Ascending aorta (tissue), 2 donors: ENCODE measurements around the gene RORC. TPM values are rescaled to one million over a fixed set of nuclear protein-coding genes. Genes with fewer than 3 reads are reported as not detected.

Experiments used
- DNase-seq, 2 donors: peaks; one replicate each; pipeline ENCODE4 v3.0.0-alpha.2; 2019; ENCODE audit warnings: low spot score in 2 of 2
- H3K27ac ChIP-seq, 2 donors: fragments of 200-600 bp; sonication (generic); one replicate each; pipeline ENCODE4 v1.5.1; 2016 to 2017; ENCODE audit warnings: mild to moderate bottlenecking in 1 of 2
- H3K27me3 ChIP-seq: fragments of 200-600 bp; sonication (generic); one replicate; pipeline ENCODE4 v1.5.1; 2017
- H3K36me3 ChIP-seq, 2 donors: fragments of 200-600 bp; sonication (generic); one replicate each; pipeline ENCODE4 v1.5.1; 2016
- H3K4me1 ChIP-seq, 2 donors: fragments of 200-600 bp; sonication (generic); one replicate each; pipeline ENCODE4 v1.5.1; 2016 to 2017; ENCODE audit warnings: mild to moderate bottlenecking in 1 of 2
- H3K4me3 ChIP-seq, 2 donors: fragments of 200-600 bp; sonication (generic); one replicate each; pipeline ENCODE4 v1.5.1; 2016 to 2017; ENCODE audit warnings: mild to moderate bottlenecking in 1 of 2
- H3K9me3 ChIP-seq, 2 donors: fragments of 200-600 bp; sonication (generic); one replicate each; pipeline ENCODE4 v1.5.1; 2016
- CTCF ChIP-seq, 3 experiments: fragments of 200-600 bp in 2 of 3; fragments of 450-650 bp in 1 of 3; sonication (generic) in 2 of 3; IDR thresholded peaks; one replicate each; pipeline ENCODE4 v1.5.1; 2016 to 2019; ENCODE audit warnings: antibody characterized with exemption in 3 of 3, mild to moderate bottlenecking in 1 of 3, moderate library complexity in 1 of 3
- intact Hi-C: fragments of 100-400 bp; cut with DNase I; formaldehyde crosslinking; loops from one replicate; pipeline ENCODE4 v1.15.1; 2023
- total RNA-seq: library from RNA; depleted of rRNA; stranded (reverse); fragments of >200 nt; gene quantifications from one replicate; pipeline ENCODE4 v1.1.0, GENCODE V29; 2016

RORC gene
- total RNA-seq, 1 donor from 2014 or later: not detected

- Histone ChIP-seq H3K27ac (no peak overlapping the region), H3K9me3 (no peaks in the 10 kb centered on the region), H3K27me3 (no peaks in the 10 kb centered on the region), H3K4me1 (no peaks in the 10 kb centered on the region), H3K4me3 (no peak overlapping the region), H3K36me3 (no peaks in the 10 kb centered on the region)
- DNase-seq: no peak
- intact Hi-C loops: no loop called here
- no peak for TF ChIP-seq CTCF (IDR thresholded peaks at IDR 0.05)
Observed at GRCh38 chr1:151814426-151814825, 17.2 kb downstream of the RORC start.

- intact Hi-C loops: no loop called here
- Histone ChIP-seq H3K27me3 (no peaks in the 10 kb centered on the region), H3K4me3 (no peak overlapping the region), H3K36me3 (no peaks in the 10 kb centered on the region), H3K9me3 (no peaks in the 10 kb centered on the region), H3K4me1 (no peaks in the 10 kb centered on the region), H3K27ac (no peak overlapping the region)
- no peak for TF ChIP-seq CTCF (IDR thresholded peaks at IDR 0.05)
- no peak for DNase-seq
Observed at GRCh38 chr1:151813271-151813977, 18.2 kb downstream of the RORC start.

- intact Hi-C loops: no loop called here
- Histone ChIP-seq H3K4me1 (no peaks in the 10 kb centered on the region), H3K36me3 (no peaks in the 10 kb centered on the region), H3K27ac (no peak overlapping the region), H3K9me3 (no peaks in the 10 kb centered on the region), H3K27me3 (no peaks in the 10 kb centered on the region), H3K4me3 (no peak overlapping the region)
- no peak for TF ChIP-seq CTCF (IDR thresholded peaks at IDR 0.05)
- DNase-seq: no peak
Observed at GRCh38 chr1:151811181-151811580, 20.4 kb downstream of the RORC start.

- no peak overlapping the region for H3K27ac ChIP-seq
- H3K36me3 ChIP-seq: no peaks in the 10 kb centered on the region
- no peaks in the 10 kb centered on the region for H3K9me3 ChIP-seq
- TF ChIP-seq CTCF (IDR thresholded peaks at IDR 0.05): no peak
- H3K4me1 ChIP-seq: no peaks in the 10 kb centered on the region
- DNase-seq: no peak
- H3K27me3 ChIP-seq: no peaks in the 10 kb centered on the region
- no peak overlapping the region for H3K4me3 ChIP-seq
- intact Hi-C loops: no loop called here
Observed at GRCh38 chr1:151809985-151810556, 21.5 kb downstream of the RORC start.

- H3K9me3 ChIP-seq: no peaks in the 10 kb centered on the region
- no peaks in the 10 kb centered on the region for H3K27me3 ChIP-seq
- no peak overlapping the region for H3K27ac ChIP-seq
- TF ChIP-seq CTCF (IDR thresholded peaks at IDR 0.05): no peak
- no peak overlapping the region for H3K4me3 ChIP-seq
- no peaks in the 10 kb centered on the region for H3K4me1 ChIP-seq
- H3K36me3 ChIP-seq: no peaks in the 10 kb centered on the region
- no peak for DNase-seq
- intact Hi-C loops: no loop called here
Observed at GRCh38 chr1:151809290-151809984, 22.2 kb downstream of the RORC start.
